ENCODE data around the gene PIP4P1. TPM values are rescaled to one million over a fixed set of nuclear protein-coding genes. Genes with fewer than 3 reads are reported as not detected.

The PIP4P1 gene
- total RNA-seq (2016; rRNA removed; fragmentation: Illumina TruSeq; extraction: Trizol) (31.9 and 33.4 TPM in 2 replicates), polyA plus RNA-seq (2011; rRNA removed) (47.0 and 54.5 TPM in 2 replicates), polyA minus RNA-seq (2011; rRNA and poly(A)+ RNA removed; ENCODE audit: low replicate concordance) (63.2 and 70.8 TPM in 2 replicates), Bru-seq, nascent RNA (percentile 91 among the genes with signal in this experiment), BruChase-seq, experiment 1, labeled RNA remaining after a 6-hour chase (percentile 92 among the genes with signal in this experiment), BruChase-seq, experiment 2, labeled RNA remaining after a 2-hour chase (percentile 96 among the genes with signal in this experiment)
- 16.4 and 18.3 TPM in 2 replicates for total RNA-seq (2016; cell fraction: cytosol; rRNA removed; fragmentation: Illumina TruSeq; extraction: Trizol; ENCODE audit: low read depth)
- total RNA-seq (2016; cell fraction: insoluble cytoplasmic fraction; rRNA removed; fragmentation: Illumina TruSeq; extraction: Trizol), result 32.1 and 34.6 TPM in 2 replicates
- total RNA-seq (2016; cell fraction: membrane; rRNA removed; fragmentation: Illumina TruSeq; extraction: Trizol), result 32.6 and 39.7 TPM in 2 replicates
- total RNA-seq (2016; cell fraction: nucleus; rRNA removed; fragmentation: Illumina TruSeq; extraction: Trizol), result 20.8 and 28.1 TPM in 2 replicates
- 40.6 and 41.5 TPM in 2 replicates for polyA plus RNA-seq (2011; cell fraction: cytosol; rRNA removed)
- 70.2 and 90.4 TPM in 2 replicates for polyA plus RNA-seq (2011; cell fraction: nucleus; rRNA removed)
- 30.3 and 35.7 TPM in 2 replicates for polyA plus RNA-seq (2012)
- 14.0 and 16.8 TPM in 2 replicates for polyA plus RNA-seq (2016; cell fraction: cytosol; fragmentation: Illumina TruSeq; extraction: Trizol; ENCODE audit: low read depth)
- polyA plus RNA-seq (2016; cell fraction: insoluble cytoplasmic fraction; fragmentation: Illumina TruSeq; extraction: Trizol; ENCODE audit: low read depth), result 40.6 and 44.1 TPM in 2 replicates
- 24.7 and 35.2 TPM in 2 replicates for polyA plus RNA-seq (2016; cell fraction: membrane; fragmentation: Illumina TruSeq; extraction: Trizol; ENCODE audit: low read depth)
- 61.7 and 72.0 TPM in 2 replicates for polyA plus RNA-seq (2016; cell fraction: nucleus; fragmentation: Illumina TruSeq; extraction: Trizol; ENCODE audit: insufficient read depth, low read depth)
- 16.6 and 21.8 TPM in 2 replicates for polyA minus RNA-seq (2011; cell fraction: cytosol; rRNA and poly(A)+ RNA removed)
- 33.3 and 33.8 TPM in 2 replicates for polyA minus RNA-seq (2011; cell fraction: nucleus; rRNA and poly(A)+ RNA removed)
- long read RNA-seq, experiment 1, transcript PIP4P1-201 (7 exons, 1,961 nt), result major isoform, 19 of 38 reads
- long read RNA-seq, experiment 1, transcript PIP4P1-202 (7 exons, 1,696 nt), result minor isoform, 9 of 38 reads
- long read RNA-seq, experiment 1, partial matches to known transcripts, result 6 of 38 reads
- long read RNA-seq, experiment 1, other reads (novel, unspliced or antisense), result 3 of 38 reads
- long read RNA-seq, experiment 2, transcript PIP4P1-201 (7 exons, 1,961 nt), result minor isoform, 44 of 117 reads
- long read RNA-seq, experiment 2, transcript PIP4P1-202 (7 exons, 1,696 nt), result major isoform, 53 of 117 reads
- long read RNA-seq, experiment 2, partial matches to known transcripts, result 13 of 117 reads
- long read RNA-seq, experiment 2, other reads (novel, unspliced or antisense), result 7 of 117 reads

DNA sequence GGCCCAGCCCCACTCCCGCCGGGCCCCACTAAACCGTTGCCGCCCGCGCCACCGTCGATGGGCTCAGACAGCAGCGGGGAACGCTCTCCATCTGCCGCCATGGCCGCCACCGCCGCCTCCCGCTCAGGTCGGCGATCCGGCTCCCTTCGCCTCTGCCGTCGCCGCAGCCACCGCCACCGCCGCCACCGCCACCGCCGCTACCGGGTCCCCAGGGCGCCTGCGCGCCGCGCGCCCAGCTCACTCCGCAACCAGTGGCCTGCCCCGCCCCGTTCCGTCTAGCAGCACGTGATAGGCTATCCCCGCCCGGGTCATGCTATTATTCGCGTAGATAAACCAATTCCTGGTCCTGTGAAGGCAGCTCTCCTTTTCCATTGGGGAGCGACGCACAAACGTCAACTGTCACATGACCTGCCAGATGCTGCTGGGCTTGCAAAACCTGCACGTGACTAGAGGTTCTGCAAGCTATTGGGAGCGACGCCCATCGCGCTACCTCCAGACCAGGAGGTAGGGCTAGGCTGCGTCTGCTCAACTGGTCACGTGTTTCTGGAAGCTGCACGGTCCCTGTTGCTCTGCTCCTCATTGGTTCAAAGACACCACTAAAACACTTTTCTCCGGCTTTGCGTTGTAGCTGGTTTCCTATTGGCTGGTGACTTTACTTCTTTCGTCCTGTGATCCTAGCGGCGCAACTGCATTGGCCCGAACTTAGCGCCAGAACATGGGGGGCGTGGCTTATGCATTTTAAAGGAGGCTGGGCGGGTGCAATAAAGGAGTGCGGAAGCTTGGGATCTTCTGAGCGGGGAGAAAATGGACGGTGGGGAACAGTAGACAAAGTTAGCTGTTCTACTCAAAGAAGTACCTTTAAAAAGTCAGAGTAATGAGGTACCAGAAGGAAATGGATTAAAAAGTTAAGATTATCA is at the start of gene PIP4P1:
TSS of gene PIP4P1 (minus strand) at position 210 of the 917 bp plus-strand sequence. CDS start at position 101, 109 bp downstream.
- Histone ChIP-seq H2AFZ (ENCODE audit: low read length) (peak within 1 kb of the TSS; percentile 29), H4K20me1 (ENCODE audit: insufficient read depth, low read length) (no peaks in the 10 kb centered on the region), H3K9ac (ENCODE audit: insufficient read depth, low read depth, low read length) (peak within 1 kb of the TSS; percentile 87), H3K4me3 (replicated peaks in 1 of 3; ENCODE audit: insufficient read depth in 1 of 3, low read depth in 2 of 3, low read length in 3 of 3) (peak within 1 kb of the TSS; percentile 67 to 89 (median 78)), H3K79me2 (ENCODE audit: insufficient read depth, low read length) (peaks cover 24% of the 10 kb centered on the region), H3K4me2 (ENCODE audit: low read depth, low read length) (peak within 1 kb of the TSS; percentile 88), H3K36me3 (replicated peaks in 1 of 2; ENCODE audit: control insufficient read depth in 1 of 2, insufficient read depth in 2 of 2, low read length in 2 of 2) (peaks cover 11 to 30% of the 10 kb centered on the region in 2 experiments), H3K9me3 (ENCODE audit: low read length) (no peaks in the 10 kb centered on the region), H3K27me3 (ENCODE audit: control insufficient read depth in 1 of 2, insufficient read depth in 2 of 2, low read length in 2 of 2) (no peaks in the 10 kb centered on the region; a peak in 1 of 5 replicates), H3K4me1 (ENCODE audit: insufficient read depth, low read length) (peaks cover 56% of the 10 kb centered on the region), H3K27ac (ENCODE audit: extremely low read length, insufficient read depth, low read length) (peak within 1 kb of the TSS; percentile 80)
- WGBS (ENCODE audit: low lambda C conversion rate), result 3% methylated on average over 31 of the region's 67 CpGs
- peak; percentile 100 for DNase-seq (ENCODE audit: low spot score)
- in situ Hi-C loops (cut with HindIII; ENCODE audit: extremely low pct_ligation_motif_present, low pct_unique_long_range_greater_than_20kb) (loop anchor here (5.0 to 25.0 kb wide), 4 partner anchors 124 to 513 kb away; partner anchors contain the start of genes CCNB1IP1, PARP2 and RNASE4), intact Hi-C loops (cut with micrococcal nuclease; ENCODE audit: unreplicated experiment) (loop anchor here (1.0 to 2.0 kb wide), 5 partner anchors 8 to 1015 kb away; partner anchors contain the start of genes PARP2, PNP, RAB2B and RNASE4)
- POLR2A ChIA-PET, result interaction anchor here (0.7 to 3.6 kb wide), 36 partner anchors 8 to 610 kb away, joined by 3 to 57 read pairs (median 4); partner anchors contain the start of genes ANG, PARP2, PNP and RNASE4
- FAIRE-seq, result peak; percentile 100
- BruUV-seq (replicated peaks), result no TSS peak
- peak; percentile 97 for ATAC-seq
- CTCF ChIA-PET (ENCODE audit: low intra/inter-chr PET ratio, low total read pairs), result interaction anchor here (0.7 kb wide), 1 partner anchor 148 kb away, joined by 3 read pairs; no protein-coding TSS in a partner anchor
- TF ChIP-seq KDM3A (CRISPR knock-in tag; IDR thresholded peaks at IDR 0.05; ENCODE audit: low read depth) (peak; percentile 74; the same call in 1 of the 2 replicates), ZNF335 (CRISPR knock-in tag; IDR thresholded peaks at IDR 0.05) (peak; percentile 97), MEIS1 (CRISPR knock-in tag; IDR thresholded peaks at IDR 0.05; ENCODE audit: borderline replicate concordance) (peak; percentile 91), BRCA1 (CRISPR knock-in tag; IDR thresholded peaks at IDR 0.05) (no peak), ZZZ3 (CRISPR knock-in tag; IDR thresholded peaks at IDR 0.05; ENCODE audit: borderline replicate concordance) (peak; percentile 71; the same call in 1 of the 2 replicates), ZNF652 (CRISPR knock-in tag; IDR thresholded peaks at IDR 0.05; ENCODE audit: borderline replicate concordance, low read depth) (peak; percentile 63), ZNF138 (CRISPR knock-in tag; IDR thresholded peaks at IDR 0.05; ENCODE audit: low read depth) (peak; percentile 91; the same call in 1 of the 2 replicates), ZNF724P (CRISPR knock-in tag; IDR thresholded peaks at IDR 0.05; ENCODE audit: borderline replicate concordance) (peak; percentile 94; the same call in 1 of the 2 replicates), NCOA2 (CRISPR knock-in tag; IDR thresholded peaks at IDR 0.05) (peak; percentile 66; the same call in 1 of the 2 replicates), NR2F6 (IDR thresholded peaks at IDR 0.05) (no peak), NR2F6 (CRISPR knock-in tag; IDR thresholded peaks at IDR 0.05) (peak; percentile 78)
- TF ChIP-seq, protein P1, sequence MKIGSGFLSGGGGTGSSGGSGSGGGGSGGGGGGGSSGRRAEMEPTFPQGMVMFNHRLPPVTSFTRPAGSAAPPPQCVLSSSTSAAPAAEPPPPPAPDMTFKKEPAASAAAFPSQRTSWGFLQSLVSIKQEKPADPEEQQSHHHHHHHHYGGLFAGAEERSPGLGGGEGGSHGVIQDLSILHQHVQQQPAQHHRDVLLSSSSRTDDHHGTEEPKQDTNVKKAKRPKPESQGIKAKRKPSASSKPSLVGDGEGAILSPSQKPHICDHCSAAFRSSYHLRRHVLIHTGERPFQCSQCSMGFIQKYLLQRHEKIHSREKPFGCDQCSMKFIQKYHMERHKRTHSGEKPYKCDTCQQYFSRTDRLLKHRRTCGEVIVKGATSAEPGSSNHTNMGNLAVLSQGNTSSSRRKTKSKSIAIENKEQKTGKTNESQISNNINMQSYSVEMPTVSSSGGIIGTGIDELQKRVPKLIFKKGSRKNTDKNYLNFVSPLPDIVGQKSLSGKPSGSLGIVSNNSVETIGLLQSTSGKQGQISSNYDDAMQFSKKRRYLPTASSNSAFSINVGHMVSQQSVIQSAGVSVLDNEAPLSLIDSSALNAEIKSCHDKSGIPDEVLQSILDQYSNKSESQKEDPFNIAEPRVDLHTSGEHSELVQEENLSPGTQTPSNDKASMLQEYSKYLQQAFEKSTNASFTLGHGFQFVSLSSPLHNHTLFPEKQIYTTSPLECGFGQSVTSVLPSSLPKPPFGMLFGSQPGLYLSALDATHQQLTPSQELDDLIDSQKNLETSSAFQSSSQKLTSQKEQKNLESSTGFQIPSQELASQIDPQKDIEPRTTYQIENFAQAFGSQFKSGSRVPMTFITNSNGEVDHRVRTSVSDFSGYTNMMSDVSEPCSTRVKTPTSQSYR (CRISPR knock-in tag; IDR thresholded peaks at IDR 0.05; ENCODE audit: borderline replicate concordance), result peak; percentile 45; the same call in 1 of the 2 replicates
